ENCODE results near the gene TMEM176A.

GRCh38 chr7:150753239-150753638 is 47.3 kb upstream of the TMEM176A start:
- TF ChIP-seq EP300 (IDR thresholded peaks at IDR 0.05) (no peak), POLR2A (IDR thresholded peaks at IDR 0.05) (no peak)
